ENCODE data around the gene CELA2B.
"Not testable (repeated sequence)": the region's sequence is repeated elsewhere in the genome, so short reads cannot be mapped to it uniquely, and the experiment has no call there.

CELA2B gene

DNA sequence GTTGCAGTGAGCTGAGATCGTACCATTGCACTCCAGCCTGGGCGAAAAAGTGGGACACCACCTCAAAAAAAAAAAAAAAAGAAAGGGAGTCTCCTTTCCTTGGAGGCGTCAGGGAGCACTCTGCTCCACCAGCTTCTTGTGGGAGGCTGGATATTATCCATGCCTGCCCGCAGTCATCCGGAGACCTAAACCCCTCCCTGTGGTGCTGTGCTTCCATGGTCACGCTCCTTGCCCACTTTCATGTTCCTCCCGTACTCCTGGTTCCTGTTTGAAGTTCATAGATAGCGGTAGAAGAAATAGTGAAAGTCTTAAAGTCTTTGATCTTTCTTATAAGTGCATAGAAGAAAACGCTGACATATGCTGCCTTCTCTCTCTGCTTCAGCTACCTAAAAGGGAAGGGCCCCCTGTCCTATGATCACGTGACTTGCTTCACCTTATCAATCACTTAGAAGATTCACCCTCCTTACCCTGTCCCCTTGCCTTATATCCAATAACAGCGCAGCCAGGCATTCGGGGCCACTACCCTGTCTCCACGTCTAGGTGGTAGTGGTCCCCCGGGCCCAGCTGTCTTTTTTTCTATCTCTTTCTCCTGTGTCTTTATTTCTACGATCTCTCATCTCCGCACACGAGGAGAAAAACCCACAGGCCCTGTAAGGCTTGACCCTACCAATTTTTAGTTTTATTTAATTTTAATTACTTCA is 45.5 kb downstream of the CELA2B start:
- H3K9me3 ChIP-seq (ENCODE audit: control insufficient read depth, insufficient read depth, low read length); H3K27ac ChIP-seq (ENCODE audit: low read depth, low read length); H3K27me3 ChIP-seq (ENCODE audit: control insufficient read depth, insufficient read depth, low read length); H3K9ac ChIP-seq (ENCODE audit: low read depth, low read length); H3K4me3 ChIP-seq (ENCODE audit: low read depth, low read length): not testable (repeated sequence)
- Histone ChIP-seq H3K4me1 (ENCODE audit: control insufficient read depth, insufficient read depth, low read length) (peaks cover 12% of the 10 kb centered on the region), H3K36me3 (ENCODE audit: control insufficient read depth, insufficient read depth, low read length) (peaks cover 21% of the 10 kb centered on the region)

DNA sequence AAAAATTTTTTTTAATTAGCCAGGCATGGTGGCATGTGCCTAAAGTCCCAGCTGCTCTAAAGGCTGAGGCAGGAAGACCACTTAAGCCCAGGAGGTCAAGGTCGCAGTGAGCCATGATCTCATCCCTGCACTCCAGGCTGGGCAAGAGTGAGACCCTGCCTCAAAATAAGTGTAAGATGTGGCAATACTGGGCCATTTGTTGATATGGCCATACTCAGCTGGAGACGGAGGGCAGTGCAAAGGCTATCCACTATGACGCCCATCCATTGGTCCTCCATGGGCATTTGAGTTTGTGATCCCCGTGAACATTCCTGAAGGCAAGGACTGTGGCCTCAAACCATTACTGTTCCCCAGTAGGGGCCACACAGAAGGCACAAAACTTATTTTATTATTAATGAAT is 46.6 kb downstream of the CELA2B start:
- Histone ChIP-seq H3K9ac (ENCODE audit: low read depth, low read length) (no peak overlapping the region), H3K4me1 (ENCODE audit: control insufficient read depth, insufficient read depth, low read length) (peaks cover 15% of the 10 kb centered on the region), H3K36me3 (ENCODE audit: control insufficient read depth, insufficient read depth, low read length) (peaks cover 9% of the 10 kb centered on the region), H3K27me3 (ENCODE audit: control insufficient read depth, insufficient read depth, low read length) (no peaks in the 10 kb centered on the region), H3K27ac (ENCODE audit: low read depth, low read length) (no peak overlapping the region), H3K9me3 (ENCODE audit: control insufficient read depth, insufficient read depth, low read length) (no peaks in the 10 kb centered on the region), H3K4me3 (ENCODE audit: low read depth, low read length) (no peak overlapping the region)

DNA sequence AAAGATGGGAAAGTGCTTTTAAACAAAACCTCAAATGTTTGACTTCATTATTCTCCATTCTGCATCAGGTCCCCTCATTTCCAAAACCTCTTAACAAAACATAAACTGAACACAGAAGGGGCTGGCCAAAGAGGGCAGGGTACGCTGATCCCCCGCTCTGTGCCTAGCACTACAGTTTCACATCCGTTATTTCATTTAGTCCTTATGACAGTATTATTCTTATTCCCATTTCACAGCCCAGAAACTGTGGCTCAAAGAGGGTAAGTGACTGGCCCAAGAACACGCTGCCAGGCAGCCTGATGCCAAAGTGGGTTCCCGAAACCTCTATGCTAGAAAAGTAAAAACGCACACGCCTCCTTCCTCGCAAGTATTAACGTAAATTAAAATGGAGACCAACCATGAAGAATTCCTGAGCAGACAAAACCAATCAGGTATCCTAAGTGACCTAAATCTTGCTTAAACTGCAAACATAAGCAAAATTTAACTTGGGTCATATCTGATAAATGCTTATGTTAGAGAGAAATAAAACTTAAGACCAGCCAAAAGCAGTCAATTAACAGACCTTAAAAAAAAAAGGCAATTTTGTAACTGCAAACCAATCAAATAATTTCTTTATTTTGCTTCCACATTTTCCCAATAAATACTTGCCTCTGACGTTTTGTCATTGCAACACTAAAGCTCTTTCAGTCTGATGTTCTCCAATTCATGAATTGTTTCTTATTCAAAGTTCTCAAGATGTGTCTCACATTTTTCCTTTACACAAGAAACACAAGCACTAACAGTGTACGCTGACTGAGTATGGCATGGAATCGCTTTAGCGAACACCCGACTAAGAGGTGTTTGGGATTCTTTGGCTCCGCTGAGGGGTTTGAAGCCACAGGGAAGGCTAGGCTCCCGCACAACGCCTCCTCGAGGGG is 47.5 kb downstream of the CELA2B start:
- 0 out of 2 replicates have a peak, but pooled peaks cover 2% of the 10 kb centered on the region for H3K36me3 ChIP-seq (ENCODE audit: control insufficient read depth, insufficient read depth, low read length)
- no peaks in the 10 kb centered on the region for H3K9me3 ChIP-seq (ENCODE audit: control insufficient read depth, insufficient read depth, low read length)
- no peaks in the 10 kb centered on the region for H3K27me3 ChIP-seq (ENCODE audit: control insufficient read depth, insufficient read depth, low read length)
- H3K27ac ChIP-seq (ENCODE audit: low read depth, low read length) = peak overlapping the region; percentile 84
- peak overlapping the region; percentile 41 for H3K9ac ChIP-seq (ENCODE audit: low read depth, low read length)
- H3K4me1 ChIP-seq (ENCODE audit: control insufficient read depth, insufficient read depth, low read length) = peaks cover 18% of the 10 kb centered on the region
- peak overlapping the region; percentile 73 for H3K4me3 ChIP-seq (ENCODE audit: low read depth, low read length)

DNA sequence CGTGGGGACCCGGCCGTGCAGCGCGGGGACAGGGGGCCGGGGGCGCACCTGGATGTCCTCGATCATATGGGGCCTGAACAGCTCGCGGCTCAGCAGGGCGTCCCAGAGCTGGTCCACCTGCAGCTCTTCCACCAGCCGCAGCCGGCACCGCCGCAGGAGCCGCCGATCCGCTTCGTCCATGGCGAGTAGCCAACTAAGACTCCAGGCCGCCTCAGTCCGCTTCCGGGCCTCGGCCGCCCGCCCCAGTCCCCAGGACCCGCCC is 48.0 kb downstream of the CELA2B start, which contains the start of gene CASP9:
CASP9 (minus strand) TSS at position 195 of the 262 bp plus-strand sequence; CDS start at position 180, 15 bp downstream.
- peak within 1 kb of the TSS; percentile 98 for H3K27ac ChIP-seq (ENCODE audit: low read depth, low read length)
- H3K27me3 ChIP-seq (ENCODE audit: control insufficient read depth, insufficient read depth, low read length) = no peaks in the 10 kb centered on the region
- no peaks in the 10 kb centered on the region for H3K9me3 ChIP-seq (ENCODE audit: control insufficient read depth, insufficient read depth, low read length)
- peak within 1 kb of the TSS; percentile 90 for H3K4me3 ChIP-seq (ENCODE audit: low read depth, low read length)
- peak within 1 kb of the TSS; percentile 94 for H3K9ac ChIP-seq (ENCODE audit: low read depth, low read length)
- H3K4me1 ChIP-seq (ENCODE audit: control insufficient read depth, insufficient read depth, low read length) = peaks cover 18% of the 10 kb centered on the region
- H3K36me3 ChIP-seq (ENCODE audit: control insufficient read depth, insufficient read depth, low read length) = no peaks in the 10 kb centered on the region; the same call in 1 of the 2 replicates

DNA sequence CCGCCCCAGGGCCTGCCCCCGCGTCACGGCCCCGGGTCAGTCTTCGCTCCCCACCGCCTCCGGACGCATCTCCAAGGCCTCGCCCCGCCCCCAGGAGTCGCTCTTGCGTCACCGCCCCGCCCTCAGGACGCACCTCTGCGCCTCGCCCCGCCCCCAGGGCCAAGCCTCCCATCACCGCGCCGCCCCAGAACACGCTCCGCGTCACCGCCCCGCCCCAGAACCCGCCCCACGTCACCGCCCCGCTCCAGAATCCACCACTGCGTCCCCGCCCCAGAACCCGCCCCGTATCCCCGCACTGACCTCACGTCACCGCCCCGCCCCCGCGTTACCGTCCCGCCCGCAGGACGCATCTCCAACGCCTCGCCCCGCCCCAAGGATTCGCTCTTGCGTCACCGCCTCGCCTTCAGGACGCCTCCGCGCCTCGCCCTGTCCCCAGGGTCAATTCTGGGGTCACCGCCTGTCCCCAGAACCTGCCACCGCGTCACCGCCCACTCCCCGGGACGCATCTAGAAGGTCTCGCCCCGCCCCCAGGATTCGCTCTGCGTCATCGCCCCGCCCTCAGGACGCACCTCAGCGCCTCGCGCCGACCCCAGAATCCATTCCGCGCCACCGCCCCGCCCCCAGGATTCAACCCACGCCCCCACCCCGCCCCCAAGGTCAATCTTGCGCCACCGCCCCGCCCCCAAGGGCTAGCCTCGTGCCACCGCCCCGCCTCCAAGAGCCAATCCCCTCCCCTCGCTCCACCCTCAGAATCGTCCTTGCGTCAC is 48.6 kb downstream of the CELA2B start:
- no peaks in the 10 kb centered on the region for H3K9me3 ChIP-seq (ENCODE audit: control insufficient read depth, insufficient read depth, low read length)
- peaks cover 4% of the 10 kb centered on the region; the same call in 1 of the 2 replicates for H3K36me3 ChIP-seq (ENCODE audit: control insufficient read depth, insufficient read depth, low read length)
- no peaks in the 10 kb centered on the region for H3K27me3 ChIP-seq (ENCODE audit: control insufficient read depth, insufficient read depth, low read length)
- peaks cover 18% of the 10 kb centered on the region for H3K4me1 ChIP-seq (ENCODE audit: control insufficient read depth, insufficient read depth, low read length)
- peak overlapping the region; percentile 94 for H3K9ac ChIP-seq (ENCODE audit: low read depth, low read length)
- H3K27ac ChIP-seq (ENCODE audit: low read depth, low read length) = peak overlapping the region; percentile 98
- H3K4me3 ChIP-seq (ENCODE audit: low read depth, low read length) = peak overlapping the region; percentile 90

GRCh38 chr1:15525050-15526020 is 49.4 kb downstream of the CELA2B start:
- no peak overlapping the region; the same call in 1 of the 2 replicates for H3K9ac ChIP-seq (ENCODE audit: low read depth, low read length)
- peak overlapping the region; percentile 61 for H3K27ac ChIP-seq (ENCODE audit: low read depth, low read length)
- H3K9me3 ChIP-seq (ENCODE audit: control insufficient read depth, insufficient read depth, low read length) = no peaks in the 10 kb centered on the region
- no peaks in the 10 kb centered on the region for H3K27me3 ChIP-seq (ENCODE audit: control insufficient read depth, insufficient read depth, low read length)
- H3K4me1 ChIP-seq (ENCODE audit: control insufficient read depth, insufficient read depth, low read length) = peaks cover 18% of the 10 kb centered on the region
- peak overlapping the region; percentile 85 for H3K4me3 ChIP-seq (ENCODE audit: low read depth, low read length)
- H3K36me3 ChIP-seq (ENCODE audit: control insufficient read depth, insufficient read depth, low read length) = peaks cover 7% of the 10 kb centered on the region; the same call in 1 of the 2 replicates

- Histone ChIP-seq H3K4me3 (ENCODE audit: low read depth, low read length) (peak overlapping the region; percentile 85), H3K27ac (ENCODE audit: low read depth, low read length) (peak overlapping the region; percentile 61), H3K27me3 (ENCODE audit: control insufficient read depth, insufficient read depth, low read length) (no peaks in the 10 kb centered on the region), H3K9me3 (ENCODE audit: control insufficient read depth, insufficient read depth, low read length) (no peaks in the 10 kb centered on the region), H3K4me1 (ENCODE audit: control insufficient read depth, insufficient read depth, low read length) (peaks cover 18% of the 10 kb centered on the region), H3K36me3 (ENCODE audit: control insufficient read depth, insufficient read depth, low read length) (peaks cover 12% of the 10 kb centered on the region; the same call in 1 of the 2 replicates), H3K9ac (ENCODE audit: low read depth, low read length) (no peak overlapping the region)
Measured at GRCh38 chr1:15526021-15526489, 50.2 kb downstream of the CELA2B start.

DNA sequence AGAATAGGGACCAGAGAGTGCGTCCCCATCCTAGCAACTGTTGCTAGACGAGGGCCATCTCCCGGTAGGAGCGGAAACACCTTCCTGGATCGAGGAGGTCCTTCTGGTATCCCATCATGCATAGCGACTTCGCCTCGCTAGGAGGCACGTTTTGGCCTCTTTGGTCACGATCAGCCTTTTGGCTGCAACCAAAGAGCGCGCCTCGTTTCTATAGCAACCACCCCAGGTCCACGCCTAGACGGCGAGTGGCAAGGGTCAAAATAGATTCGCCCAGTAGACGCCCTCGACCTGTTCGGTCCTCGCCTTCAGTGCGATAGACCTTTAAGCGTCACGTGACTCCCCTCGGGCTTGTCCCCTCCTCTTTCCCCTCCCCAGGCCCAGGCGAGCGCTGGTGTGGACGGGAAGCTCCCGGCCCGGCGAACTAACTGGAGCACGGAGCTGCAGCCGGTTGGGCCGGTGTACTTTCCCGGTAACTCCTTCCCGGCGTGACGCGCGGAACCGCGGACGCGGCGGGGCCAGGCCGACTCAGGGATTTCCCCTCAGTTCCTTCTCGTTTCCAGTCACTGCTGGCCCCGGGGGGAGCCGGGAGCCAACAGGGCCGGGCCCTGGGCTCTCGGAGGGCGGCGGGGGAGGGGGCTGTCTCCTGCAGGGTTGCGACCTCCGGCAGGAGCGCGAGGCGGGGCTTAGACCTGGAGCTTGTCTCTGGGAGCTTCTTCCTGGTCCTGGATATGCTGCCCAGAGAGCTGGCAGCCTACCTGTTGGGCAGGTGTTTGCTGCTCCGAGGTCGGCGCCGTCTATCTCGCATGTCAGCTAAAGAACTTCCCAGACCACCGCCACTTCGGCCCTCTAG is 50.8 kb downstream of the CELA2B start, which contains the start of gene DNAJC16:
DNAJC16 (plus strand) TSS at position 359 of the 850 bp plus-strand sequence. CDS start 2,258 bp downstream, outside the sequence.
- Histone ChIP-seq H3K4me3 (ENCODE audit: low read depth, low read length) (peak within 1 kb of the TSS; percentile 92), H3K9me3 (ENCODE audit: control insufficient read depth, insufficient read depth, low read length) (no peaks in the 10 kb centered on the region), H3K4me1 (ENCODE audit: control insufficient read depth, insufficient read depth, low read length) (peaks cover 18% of the 10 kb centered on the region), H3K36me3 (ENCODE audit: control insufficient read depth, insufficient read depth, low read length) (peaks cover 18% of the 10 kb centered on the region; the same call in 1 of the 2 replicates), H3K27ac (ENCODE audit: low read depth, low read length) (peak within 1 kb of the TSS; percentile 98), H3K27me3 (ENCODE audit: control insufficient read depth, insufficient read depth, low read length) (no peaks in the 10 kb centered on the region), H3K9ac (ENCODE audit: low read depth, low read length) (peak within 1 kb of the TSS; percentile 76)

DNA sequence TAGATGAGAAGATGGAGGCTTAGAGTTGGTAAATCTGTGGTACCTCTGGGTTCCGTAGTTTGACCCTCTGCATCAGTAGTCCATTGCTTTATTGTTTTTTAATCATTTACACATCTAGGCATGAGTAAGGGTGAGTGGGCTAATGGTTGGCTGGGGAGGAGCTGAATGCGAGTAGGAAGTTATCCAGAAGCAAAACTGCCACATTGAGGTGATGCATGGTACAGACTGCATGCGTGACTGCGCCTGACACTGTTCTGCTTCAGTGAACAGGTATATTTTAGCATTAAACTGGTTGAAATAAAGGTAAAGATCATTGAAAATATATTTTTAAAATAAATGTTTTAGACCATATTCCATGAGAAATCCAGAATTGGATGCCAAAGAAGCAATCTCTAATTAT is 55.1 kb downstream of the CELA2B start:
- Histone ChIP-seq H3K9me3 (ENCODE audit: control insufficient read depth, insufficient read depth, low read length) (no peaks in the 10 kb centered on the region), H3K27me3 (ENCODE audit: control insufficient read depth, insufficient read depth, low read length) (no peaks in the 10 kb centered on the region), H3K4me1 (ENCODE audit: control insufficient read depth, insufficient read depth, low read length) (peaks cover 6% of the 10 kb centered on the region), H3K4me3 (ENCODE audit: low read depth, low read length) (no peak overlapping the region), H3K36me3 (ENCODE audit: control insufficient read depth, insufficient read depth, low read length) (peaks cover 42% of the 10 kb centered on the region), H3K27ac (ENCODE audit: low read depth, low read length) (no peak overlapping the region), H3K9ac (ENCODE audit: low read depth, low read length) (no peak overlapping the region)

All from HUES48 (cell line).